NCI-H2227 (cell line): ENCODE data around the gene TIAL1.
"Not testable (repeated sequence)": the region's sequence is repeated elsewhere in the genome, so short reads cannot be mapped to it uniquely, and the experiment has no call there.

ENCODE experiments used
- DNase-seq: peaks from one replicate; lab custom pipeline; 2025; ENCODE audit not compliant: unreplicated experiment; lab: John Stamatoyannopoulos, UW

TIAL1 gene

DNA sequence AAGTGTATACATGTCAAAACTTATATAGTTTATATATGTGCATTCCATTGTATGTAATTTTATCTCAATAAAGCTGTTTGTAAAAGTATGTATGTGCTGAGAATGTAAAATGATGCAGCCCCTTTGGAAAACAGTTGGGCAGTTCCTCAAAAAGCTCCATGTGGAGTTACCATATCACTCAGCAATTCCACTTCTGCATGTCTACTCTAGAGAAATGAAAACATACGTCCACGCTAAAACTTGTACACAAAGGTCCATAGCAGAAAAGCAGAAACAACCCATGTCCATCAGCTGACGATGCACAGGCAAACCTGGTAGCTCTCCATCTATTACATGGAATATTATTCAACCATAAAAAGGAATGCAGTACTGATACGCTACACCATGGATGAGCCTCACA, 45.9 kb downstream of the TIAL1 start:
- no peak for DNase-seq

DNA sequence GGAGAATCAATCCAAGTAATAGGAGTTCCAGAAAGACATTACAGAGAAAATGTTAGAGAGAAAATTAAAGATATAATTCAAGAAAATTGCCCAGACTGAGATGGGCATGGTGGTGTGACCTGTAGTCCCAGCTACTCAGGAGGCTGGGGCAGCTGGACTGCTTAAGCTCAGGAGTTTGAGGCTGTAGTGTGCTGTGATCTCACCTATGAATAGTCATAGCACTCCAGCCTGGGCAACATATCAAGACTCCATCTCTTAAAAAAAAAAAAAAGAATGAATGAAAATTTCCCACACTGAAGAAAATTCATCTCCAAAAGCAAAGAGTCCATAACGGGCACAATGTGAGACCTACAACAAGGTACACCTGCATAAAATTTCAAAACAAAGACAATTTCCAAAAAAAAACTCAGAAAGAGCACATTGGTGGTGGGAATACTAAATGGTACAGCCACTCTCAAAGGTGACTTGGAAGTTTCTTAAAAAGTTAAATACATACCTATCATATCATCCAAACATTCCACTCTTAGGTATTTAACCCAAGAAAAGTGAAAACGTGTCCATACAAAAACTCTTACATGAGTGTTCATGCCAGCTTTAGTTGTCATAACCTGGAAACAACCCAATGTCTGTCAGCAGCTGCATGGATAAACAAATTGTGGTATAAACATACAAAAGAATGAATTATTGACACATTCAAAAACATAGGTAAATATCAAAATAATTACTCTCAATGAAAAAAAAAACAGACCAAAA, 47.3 kb downstream of the TIAL1 start:
- no peak for DNase-seq

DNA sequence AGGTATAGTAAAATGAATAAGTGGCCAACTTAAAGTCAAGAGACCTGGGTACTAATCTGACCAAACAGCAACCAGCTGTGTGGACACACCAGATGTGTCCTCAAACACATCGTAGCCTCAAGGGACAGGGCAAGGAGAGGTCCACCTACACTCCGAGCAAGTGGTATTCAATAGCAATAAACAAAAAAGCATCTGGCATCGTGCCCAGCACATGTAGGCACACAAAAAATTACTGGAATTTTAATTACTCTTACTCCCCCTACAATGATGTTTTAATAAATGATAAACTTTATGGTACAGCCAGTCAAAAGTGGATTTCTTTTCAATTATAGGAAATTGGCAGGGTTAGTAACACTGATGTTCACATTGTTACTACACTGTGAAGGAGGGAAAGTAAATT, 50.8 kb downstream of the TIAL1 start:
- no peak for DNase-seq

DNA sequence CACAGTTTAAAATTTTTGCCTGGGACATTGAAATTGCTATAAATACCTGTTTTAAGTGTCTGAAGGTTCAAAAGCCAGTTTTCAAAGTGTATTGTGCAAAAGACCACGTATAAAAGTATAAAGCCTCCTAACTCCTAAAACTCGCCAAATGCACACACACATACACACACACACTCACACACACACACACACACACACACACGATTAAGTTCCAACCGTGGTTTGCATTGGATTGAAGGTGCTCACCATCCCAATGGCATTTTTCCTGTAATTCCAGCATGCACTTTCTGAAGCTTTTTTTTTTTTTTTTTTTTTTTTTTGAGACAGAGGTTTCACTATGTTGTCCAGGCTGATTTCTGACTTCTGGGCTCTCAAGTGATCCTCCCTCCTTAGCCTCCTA, 51.5 kb downstream of the TIAL1 start:
- DNase-seq, result no peak

DNA sequence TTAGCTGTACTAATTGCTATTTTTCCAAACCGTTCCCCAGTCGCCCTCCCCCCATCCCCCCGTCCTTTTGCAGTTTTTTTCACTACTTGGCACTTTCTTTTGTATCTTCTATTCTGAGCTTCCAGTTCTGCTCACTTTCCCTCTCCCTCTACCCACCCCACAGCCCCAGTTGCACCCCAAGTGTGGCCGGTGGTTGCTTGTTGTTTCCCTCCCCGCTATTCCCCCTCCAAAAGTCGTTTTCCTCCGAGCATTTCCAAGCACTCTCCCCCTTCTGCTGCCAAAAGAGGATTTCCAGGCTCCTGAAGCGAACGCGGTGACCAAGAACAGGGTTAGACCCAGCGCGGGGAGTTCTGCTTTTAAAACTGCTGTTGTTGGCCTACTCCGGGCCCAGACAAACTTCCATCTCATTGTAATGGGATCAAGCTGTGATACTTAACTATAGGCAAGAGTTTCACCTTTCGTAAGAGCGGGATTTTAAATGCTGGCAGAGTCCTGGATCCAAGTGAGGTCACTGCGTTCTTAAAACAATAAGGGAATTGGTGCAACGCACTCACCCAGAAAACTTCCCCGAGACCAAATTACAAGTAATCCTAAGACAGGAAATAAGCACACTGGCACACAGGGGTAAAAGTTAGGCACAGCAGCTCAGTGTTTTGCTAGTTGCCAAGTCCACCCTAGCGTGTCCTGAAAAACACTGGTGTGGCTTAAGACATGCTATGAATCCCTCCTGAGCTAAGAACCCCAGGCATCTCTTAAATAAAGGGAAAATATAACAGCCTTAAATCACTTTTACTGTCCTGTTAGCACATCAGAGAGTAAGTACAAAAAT, 52.7 kb downstream of the TIAL1 start:
- no peak for DNase-seq

DNA sequence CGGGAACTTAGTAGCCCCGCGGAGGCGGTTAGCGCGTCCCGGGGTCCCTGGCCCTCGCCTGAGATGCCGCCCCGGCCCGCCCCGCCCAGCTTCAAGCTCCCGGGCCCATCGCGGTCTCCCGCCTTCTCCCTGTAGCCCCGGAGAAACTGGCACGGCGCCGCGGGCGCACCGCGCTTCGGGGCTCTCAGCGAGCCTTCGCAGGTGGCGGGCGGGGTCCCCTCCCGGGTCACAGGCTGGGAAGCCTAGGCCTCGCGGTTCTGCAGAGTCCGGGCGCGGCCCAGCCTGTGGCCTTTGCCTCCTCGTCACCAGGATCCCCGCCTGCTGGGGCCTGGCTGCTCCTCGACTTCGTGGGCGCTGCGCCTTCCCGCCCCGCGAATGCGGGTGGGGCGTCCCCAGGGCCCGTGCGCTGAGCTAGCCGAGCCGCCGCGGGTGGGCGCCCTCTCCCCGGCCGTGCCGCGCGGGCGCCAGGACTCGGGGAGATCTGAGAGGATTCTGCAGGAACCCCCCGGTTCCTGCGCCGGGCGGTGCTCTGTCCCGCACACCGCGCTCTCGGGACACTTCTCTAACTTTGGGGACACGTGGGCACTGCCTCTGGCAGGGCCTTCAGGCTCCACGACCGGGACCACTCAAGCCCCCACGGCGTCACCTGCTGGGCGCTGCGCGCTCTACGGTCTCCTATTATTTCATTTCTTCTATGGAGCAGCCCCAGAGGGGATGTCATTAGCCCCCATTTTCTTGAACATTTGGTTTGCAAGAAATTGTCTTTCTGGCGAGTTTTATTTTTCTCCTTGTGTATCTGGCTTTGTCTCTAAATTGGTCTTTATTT, 53.6 kb downstream of the TIAL1 start:
- peak; percentile 43 for DNase-seq

DNA sequence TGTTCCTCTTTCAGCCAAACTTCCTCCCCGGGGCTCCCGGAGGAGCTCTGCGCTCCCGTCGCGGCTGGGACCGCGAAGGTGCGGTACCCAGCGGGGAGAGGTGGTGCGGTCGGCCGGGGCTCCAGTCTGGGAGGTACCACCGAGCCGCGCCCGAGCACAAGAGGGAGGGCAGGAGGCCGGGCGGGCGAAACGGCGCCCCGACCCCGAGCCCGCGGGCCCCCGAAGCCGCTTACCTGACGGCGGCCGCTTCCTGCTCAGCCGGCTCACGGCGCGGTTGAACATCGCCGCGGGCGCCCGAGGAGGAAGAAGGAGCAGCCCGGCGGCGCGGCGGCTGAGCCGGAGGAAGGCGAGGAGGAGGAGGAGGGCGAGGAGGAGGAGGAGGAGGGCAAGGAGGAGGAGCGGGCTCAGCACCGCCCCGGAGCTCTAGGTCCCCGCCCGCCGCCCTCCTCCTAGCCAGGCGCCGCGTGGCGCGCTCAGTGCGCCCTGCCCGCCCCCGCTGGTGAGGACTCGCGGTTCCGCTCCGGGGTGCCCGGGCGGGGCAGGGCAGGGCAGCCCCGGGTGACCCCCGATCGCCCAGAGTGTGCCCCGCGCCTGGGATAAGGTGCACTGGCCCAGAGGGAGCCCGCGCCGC, 54.3 kb downstream of the TIAL1 start, which contains the start of gene RGS10:
Gene RGS10, minus strand, starts transcription at position 363 of the 631 bp plus-strand sequence. Its CDS starts 81 bp downstream, at position 282.
- DNase-seq, result peak; percentile 40

DNA sequence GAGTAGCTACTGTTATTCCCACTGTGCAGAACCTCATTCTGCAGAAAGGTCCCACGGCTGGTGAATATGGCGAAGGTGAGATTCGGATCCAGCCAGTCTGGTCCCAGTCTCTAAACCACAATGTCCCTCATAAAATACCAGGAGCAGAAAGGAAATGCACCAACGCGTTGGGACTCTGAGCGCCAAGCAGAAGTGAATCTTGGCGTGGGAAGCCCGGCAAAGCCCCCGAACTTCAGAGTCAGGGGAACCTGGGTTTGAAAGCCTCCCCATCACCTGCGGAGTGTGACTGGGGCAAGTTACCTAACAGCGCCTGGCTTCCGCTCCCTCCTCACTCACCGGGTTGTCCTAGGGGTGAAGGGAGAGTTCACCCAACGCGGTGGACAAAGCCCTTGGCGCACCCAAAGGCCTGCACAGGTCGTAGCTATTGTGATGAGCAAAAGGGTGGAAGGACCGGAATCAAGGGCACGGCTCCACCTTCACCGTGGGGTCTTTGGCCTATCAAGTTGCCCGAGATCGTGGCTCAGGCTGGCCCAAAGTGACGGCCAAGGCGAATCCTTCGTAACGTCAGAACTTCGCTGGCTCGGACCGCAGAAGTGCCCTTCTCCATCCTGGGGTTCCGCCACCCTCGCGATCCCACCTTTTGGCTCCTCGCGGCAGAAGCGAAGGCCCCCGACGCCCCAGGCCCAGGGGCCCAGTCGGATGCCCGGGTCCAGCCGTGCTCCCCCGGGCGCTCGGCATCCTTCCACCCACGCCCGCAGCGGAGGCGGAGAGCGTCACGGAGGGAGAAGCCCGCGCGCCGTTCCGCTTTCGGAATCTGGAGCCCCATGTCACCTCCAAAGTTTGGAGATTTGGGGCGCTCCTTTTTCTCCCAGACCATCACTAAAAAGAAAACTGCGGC, 55.1 kb downstream of the TIAL1 start:
- DNase-seq, result no peak

DNA sequence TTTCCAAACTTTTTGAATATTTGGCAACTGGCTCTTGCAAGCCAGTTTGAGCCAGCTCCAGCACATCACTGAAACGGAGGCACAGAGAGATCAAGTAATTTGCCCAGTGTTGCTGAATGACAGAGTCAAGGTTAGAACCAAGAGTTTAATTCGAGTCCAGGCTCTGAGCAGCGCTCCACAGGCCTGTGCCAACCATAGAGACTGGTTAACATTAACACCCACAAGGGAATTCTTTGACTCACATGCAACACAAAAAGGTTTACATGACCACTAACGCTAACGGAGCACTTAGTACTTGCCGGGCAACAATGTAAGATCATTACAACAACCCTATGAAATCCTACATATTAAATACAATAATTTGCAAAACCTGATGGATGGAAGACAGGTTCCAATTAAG, 55.7 kb downstream of the TIAL1 start:
- no peak for DNase-seq

DNA sequence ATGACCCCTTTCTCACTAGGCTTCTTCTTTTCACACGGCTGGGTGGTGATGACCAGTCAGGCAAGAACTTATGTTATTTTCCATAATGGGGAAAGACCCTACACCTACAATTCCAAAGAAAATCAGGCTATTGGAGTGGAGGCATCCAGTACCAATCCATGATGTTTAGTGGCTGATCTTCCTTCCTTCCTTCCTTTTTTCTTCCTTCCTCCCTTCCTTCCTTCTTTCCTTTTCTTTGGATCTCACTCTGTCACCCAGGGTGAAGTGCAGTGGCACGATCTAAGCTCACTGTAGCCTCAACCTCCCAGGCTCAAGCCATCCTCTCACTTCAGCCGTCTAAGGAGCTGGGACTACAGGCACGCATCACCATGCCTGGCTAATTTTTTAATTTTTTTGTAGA, 56.7 kb downstream of the TIAL1 start:
- no peak for DNase-seq

DNA sequence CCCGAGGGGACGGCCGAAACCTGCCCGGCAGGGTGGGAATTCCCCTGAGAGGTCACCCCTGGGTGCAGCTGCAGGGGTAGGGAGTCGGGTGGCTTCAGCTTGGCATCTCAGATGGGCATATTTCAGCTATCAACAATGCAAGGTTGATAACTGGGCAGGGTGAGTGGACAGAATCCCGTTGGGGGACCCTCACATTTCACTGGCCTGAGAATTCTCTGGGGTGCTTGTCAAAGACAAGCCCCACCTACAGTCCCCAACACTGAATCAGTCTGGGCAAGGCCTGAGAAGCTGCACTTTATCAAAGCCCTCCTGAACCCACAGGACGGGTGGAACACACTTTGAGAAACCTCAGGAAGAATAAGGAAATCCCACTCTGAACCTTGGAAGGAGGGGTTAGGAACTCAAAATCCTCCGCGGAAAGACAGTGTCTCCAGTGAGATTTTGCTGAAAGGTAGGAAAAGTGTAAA, 57.4 kb downstream of the TIAL1 start:
- no peak for DNase-seq

DNA sequence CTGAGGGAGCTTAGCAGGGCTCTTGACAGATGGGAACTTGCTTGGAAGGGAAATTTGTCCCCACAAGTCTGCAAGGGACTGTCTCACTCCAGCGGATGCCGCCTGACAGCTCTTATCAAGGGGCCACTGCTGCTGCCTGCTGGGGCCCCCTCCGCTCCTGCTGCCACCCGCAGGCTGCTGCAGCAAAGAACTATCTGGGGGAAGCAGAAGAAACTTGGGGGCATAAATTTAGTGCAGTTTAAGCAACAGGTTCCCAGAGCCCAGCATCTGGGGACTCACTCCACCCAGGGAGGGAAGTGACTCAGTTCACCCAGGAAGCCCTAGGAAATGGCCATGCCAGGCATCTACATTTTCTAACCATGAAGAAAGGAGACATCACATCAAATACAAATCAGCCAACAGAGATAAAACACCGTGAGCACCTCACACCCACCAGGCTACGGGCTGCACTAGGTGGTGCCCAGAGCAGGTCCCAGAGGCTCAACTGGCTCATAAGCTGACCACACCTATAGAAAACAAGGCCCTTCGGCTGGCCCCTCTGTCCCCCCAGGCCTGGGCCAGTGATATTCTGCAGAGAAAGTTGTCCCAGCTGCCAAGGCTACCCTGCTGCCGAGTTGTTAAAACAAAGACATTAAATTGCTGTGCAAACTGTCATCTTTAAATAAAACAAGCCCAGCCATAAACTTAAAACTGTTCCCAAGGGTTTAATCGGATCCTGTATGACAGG, 58.0 kb downstream of the TIAL1 start:
- DNase-seq, result no peak

DNA sequence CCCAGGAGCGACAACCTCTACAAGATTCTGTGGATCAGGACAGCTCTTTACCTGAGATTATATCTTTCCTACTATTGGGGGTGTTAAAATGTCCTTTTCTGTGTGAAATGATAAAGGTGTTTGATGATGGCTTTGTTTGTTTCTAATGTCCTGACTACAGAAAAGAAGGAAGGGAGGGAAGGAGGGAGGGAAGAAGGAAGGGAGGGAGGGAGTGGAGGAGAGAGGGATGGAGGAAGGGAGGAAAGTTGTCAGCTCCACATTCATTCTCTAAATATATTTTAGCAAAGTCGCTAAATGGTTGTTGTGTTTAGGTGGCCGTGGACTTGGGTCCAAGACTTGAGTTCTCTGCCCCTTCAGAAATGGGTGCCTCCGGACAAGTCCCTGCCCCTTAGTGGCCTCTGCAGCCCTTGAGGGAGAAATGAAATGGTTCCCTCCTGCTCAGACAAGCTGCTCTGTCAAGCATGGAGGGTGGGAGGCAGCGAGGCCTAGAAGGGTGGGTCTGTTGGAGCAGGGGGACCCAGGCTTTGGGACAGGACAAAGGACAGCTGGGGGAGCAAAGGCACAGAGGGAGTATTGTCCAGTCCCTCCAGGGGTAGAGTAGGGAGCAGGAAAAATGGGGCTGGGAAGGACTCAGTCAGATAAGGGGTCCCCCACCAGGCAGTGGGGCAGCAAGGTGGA, 58.7 kb downstream of the TIAL1 start:
- no peak for DNase-seq

DNA sequence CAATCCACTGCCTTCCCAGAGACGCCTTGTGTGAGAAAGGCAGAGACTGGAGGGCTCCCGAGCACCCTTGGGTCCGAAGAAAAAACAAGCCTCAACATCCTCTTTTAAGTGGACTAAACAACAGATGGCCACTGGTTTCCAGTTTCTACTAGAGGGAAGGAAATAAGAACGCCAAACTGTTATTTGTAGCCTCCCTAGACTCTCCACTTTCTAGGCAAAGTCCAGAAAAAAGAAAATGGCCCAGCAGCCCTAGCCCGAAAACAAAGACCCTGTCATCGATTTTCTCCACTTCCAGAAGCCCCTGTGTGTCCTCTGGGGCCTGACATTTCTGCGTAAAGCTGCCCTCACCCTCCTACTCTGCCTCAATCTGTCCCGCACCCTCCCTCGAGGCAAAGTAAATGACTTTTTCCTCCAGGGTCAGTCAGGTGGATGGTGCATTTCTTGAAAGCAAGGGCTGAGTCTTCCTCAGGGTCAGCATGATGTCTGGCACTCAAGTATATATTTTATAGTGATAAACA, 60.2 kb downstream of the TIAL1 start:
- DNase-seq, result no peak

DNA sequence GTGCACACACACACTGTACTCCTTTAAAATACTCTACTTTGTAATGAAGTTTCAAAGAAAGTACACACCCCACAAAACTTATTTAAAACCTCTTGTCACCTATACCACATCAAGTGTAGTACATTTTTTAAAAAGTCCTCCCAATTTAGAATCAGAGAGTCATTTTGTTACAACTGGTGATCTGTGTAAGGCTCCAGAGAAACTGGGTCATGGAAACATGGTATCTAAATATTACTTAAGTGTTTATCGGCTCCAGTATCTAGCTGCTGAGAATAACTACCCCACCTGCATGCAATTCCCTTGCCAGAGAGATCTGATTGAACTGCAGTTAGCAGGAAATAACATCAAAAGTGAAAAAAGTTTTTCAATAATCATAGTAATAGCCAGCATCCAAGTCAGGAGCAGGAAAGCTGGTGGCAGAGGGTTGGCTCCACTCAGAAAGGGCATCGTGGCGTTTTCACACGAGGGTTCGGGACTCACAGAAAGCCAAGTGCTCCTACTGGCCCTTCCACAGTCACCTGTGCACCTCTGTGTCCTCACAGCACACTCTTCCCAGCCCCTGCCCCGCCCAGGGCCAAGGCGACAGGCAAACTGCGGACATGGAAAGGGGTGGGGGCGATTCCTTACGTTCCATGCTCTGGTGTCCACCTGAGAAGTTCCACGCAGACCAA, 60.8 kb downstream of the TIAL1 start:
- no peak for DNase-seq

DNA sequence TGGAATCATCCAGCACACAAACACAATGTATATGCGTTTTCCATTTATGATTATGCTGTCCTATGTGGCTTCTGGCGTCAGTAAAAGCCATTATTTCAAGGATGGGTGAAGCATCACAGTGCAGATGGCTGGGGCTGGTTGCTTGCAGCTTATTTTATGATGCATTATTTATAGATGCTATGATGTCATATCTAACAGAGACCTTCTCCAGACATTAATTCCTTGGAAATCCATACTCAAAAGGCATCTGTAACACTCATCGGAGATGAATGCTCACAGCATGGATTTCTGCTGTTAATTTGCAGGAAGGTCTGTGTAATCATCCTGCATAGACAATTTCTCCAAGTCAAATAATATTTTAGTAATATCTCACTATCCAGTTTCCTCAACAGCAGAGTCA, 61.5 kb downstream of the TIAL1 start:
- DNase-seq, result no peak

DNA sequence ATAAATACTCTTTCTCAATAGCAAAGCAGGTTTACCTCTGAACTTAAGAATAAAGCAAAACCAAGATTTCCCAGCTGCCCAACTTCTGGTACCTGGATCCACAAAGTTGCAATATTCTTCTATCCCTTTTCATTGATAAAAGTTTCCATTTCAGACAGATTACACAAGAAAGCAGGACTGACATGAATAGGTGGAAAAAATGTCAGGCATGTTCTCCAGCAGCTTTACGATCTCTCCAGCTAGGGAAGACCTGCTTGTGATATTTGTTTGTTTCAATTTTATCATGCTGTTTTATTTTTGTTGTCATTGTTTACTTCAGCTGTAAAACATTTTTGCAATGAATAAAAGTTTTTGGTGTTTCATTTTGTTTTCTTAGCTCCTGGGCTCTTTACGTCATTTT, 63.3 kb downstream of the TIAL1 start:
- no peak for DNase-seq

DNA sequence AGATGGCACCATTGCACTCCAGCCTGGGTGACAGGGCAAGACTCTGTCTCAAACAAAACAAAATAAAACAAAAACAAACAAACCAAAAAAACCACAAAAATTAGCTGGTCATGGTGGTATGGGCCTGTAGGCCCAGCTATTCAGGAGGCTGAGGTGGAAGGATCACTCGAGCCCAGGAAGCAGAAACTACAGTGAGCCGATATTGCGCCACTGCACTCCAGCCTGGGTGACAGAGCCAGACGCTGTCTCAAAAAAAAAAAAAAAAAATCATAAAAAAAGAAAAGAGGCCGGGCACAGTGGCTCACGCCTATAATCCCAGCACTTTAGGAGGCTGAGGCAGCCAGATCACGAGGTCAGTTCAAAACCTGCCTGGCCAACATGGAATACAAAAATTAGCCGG, 64.0 kb downstream of the TIAL1 start:
- DNase-seq, result not testable (repeated sequence)
